ENCODE data around the gene CACUL1.

Gene CACUL1

DNA sequence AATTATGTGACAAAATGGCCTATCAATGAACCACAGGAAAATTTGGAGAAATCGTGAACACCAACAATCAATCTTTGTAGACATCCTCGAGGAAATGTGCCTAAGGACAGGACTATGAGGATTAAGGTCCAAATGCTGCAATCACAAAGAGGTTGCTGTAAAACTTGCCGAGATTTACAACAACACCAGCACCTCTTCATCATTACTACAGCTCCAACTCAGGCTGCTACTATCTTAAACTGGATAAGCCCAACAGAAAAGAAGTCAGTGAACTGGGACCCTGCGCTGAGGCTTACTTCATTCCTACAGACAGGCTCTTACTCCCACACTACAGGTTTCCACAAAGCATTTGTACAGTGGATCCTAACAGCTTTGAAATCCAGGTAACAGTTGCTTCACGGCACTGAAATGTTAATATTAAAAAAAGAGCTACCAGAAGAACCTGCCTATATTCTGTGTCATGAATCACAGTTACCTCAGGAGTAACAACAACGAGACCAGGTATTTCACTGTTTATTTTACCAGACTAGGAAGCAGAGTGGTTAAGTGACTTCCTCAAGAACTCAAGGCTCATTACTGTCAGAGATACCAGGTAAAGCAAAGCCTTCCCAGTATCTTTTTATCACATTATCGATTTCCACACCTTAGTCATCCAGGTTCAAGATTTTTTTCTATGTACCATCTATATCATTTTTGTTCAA lies 23.9 kb downstream of the CACUL1 start:
- H3K27me3 ChIP-seq (ENCODE audit: control insufficient read depth, low read length): no peaks in the 10 kb centered on the region
- H3K27ac ChIP-seq (ENCODE audit: low read depth, low read length): peak overlapping the region; percentile 59
- peaks cover 13% of the 10 kb centered on the region; the same call in 1 of the 2 replicates for H3F3A ChIP-seq (ENCODE audit: control insufficient read depth, insufficient read depth)
- peaks cover 20% of the 10 kb centered on the region for H3K36me3 ChIP-seq (ENCODE audit: control insufficient read depth, low read length)
- TF ChIP-seq, protein P1, sequence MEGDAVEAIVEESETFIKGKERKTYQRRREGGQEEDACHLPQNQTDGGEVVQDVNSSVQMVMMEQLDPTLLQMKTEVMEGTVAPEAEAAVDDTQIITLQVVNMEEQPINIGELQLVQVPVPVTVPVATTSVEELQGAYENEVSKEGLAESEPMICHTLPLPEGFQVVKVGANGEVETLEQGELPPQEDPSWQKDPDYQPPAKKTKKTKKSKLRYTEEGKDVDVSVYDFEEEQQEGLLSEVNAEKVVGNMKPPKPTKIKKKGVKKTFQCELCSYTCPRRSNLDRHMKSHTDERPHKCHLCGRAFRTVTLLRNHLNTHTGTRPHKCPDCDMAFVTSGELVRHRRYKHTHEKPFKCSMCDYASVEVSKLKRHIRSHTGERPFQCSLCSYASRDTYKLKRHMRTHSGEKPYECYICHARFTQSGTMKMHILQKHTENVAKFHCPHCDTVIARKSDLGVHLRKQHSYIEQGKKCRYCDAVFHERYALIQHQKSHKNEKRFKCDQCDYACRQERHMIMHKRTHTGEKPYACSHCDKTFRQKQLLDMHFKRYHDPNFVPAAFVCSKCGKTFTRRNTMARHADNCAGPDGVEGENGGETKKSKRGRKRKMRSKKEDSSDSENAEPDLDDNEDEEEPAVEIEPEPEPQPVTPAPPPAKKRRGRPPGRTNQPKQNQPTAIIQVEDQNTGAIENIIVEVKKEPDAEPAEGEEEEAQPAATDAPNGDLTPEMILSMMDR (IDR thresholded peaks at IDR 0.05; ENCODE audit: low read depth, low read length, poor library complexity, severe bottlenecking): no peak
- no peak for TF ChIP-seq EZH2phosphoT487 (IDR thresholded peaks at IDR 0.05; ENCODE audit: borderline replicate concordance, low read length)
- H3K4me3 ChIP-seq (ENCODE audit: low read length): peak overlapping the region; percentile 32
- peak overlapping the region; percentile 59 for H3K4me2 ChIP-seq (ENCODE audit: low read length)
- no peaks in the 10 kb centered on the region for H3K9me2 ChIP-seq (replicated peaks; ENCODE audit: control insufficient read depth, low read length)
- peaks cover 61% of the 10 kb centered on the region for H3K4me1 ChIP-seq (ENCODE audit: control insufficient read depth, low read length)
- no peaks in the 10 kb centered on the region for H3K9me3 ChIP-seq (ENCODE audit: control insufficient read depth, insufficient read depth, low read length)
- peaks cover 95% of the 10 kb centered on the region for H3K79me2 ChIP-seq (ENCODE audit: control insufficient read depth, low read length)
- peaks cover 12% of the 10 kb centered on the region; the same call in 1 of the 2 replicates for H4K20me1 ChIP-seq (ENCODE audit: control insufficient read depth, insufficient read depth, low read depth, low read length)

DNA sequence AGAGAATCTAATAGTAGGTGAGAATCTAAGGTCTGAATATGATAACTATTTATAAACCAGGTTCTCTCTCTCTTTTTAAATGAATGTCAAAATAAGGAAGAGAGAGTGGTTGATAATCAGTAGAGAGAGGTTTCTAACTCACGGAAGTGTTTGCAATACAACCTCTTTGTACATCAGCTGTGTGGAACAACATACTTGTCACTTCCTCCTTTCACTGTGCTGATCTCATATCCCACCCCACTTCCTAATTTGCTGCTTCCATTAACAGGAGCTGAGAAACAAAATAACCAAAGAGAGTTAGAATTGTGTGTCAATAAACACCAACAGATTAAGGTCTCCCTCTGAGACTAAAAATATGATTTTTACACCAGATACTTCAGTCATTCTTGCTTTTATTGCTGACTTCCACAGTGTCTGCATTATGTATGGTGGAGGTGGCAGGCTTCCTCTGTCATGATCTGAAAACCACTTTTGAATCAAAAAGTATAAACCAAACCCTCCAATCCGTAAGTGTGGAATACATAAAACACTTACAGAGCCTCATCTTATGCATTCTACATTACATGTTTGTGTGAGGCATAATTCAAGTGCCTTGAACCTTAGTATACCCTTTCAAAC lies 25.0 kb downstream of the CACUL1 start:
- H3K27ac ChIP-seq (ENCODE audit: low read depth, low read length): peak overlapping the region; percentile 59
- TF ChIP-seq EZH2phosphoT487 (IDR thresholded peaks at IDR 0.05; ENCODE audit: borderline replicate concordance, low read length): no peak
- TF ChIP-seq, protein P1 (IDR thresholded peaks at IDR 0.05; ENCODE audit: low read depth, low read length, poor library complexity, severe bottlenecking): no peak
- H3K9me2 ChIP-seq (replicated peaks; ENCODE audit: control insufficient read depth, low read length): no peaks in the 10 kb centered on the region
- H3K9me3 ChIP-seq (ENCODE audit: control insufficient read depth, insufficient read depth, low read length): no peaks in the 10 kb centered on the region
- peaks cover 24% of the 10 kb centered on the region for H3K36me3 ChIP-seq (ENCODE audit: control insufficient read depth, low read length)
- H3K4me1 ChIP-seq (ENCODE audit: control insufficient read depth, low read length): peaks cover 57% of the 10 kb centered on the region
- peaks cover 13% of the 10 kb centered on the region; the same call in 1 of the 2 replicates for H3F3A ChIP-seq (ENCODE audit: control insufficient read depth, insufficient read depth)
- peak overlapping the region; percentile 37 for H3K4me3 ChIP-seq (ENCODE audit: low read length)
- H3K4me2 ChIP-seq (ENCODE audit: low read length): peak overlapping the region; percentile 59
- peaks cover 10% of the 10 kb centered on the region; the same call in 1 of the 2 replicates for H4K20me1 ChIP-seq (ENCODE audit: control insufficient read depth, insufficient read depth, low read depth, low read length)
- no peaks in the 10 kb centered on the region for H3K27me3 ChIP-seq (ENCODE audit: control insufficient read depth, low read length)
- H3K79me2 ChIP-seq (ENCODE audit: control insufficient read depth, low read length): peaks cover 92% of the 10 kb centered on the region

DNA sequence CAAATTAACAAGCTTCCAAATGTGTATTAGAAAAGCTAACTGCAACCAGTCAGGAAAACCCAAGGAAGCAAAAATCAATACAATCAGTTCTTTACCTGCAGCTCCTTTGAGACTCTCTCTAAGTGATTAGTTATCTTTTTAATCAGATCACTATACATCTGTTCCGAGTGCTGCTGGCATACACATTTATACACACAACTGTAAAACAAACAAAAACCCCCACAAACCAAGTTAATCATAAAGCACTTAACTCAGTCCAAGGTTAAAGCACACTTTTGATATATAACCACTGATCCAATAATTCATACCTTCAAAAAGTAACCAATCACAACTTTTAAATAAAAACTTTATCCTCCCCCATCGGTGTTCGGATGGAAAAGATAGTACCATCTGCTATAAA lies 25.6 kb downstream of the CACUL1 start:
- H3K27ac ChIP-seq (ENCODE audit: low read depth, low read length): peak overlapping the region; percentile 59
- H3K4me3 ChIP-seq (ENCODE audit: low read length): peak overlapping the region; percentile 37
- TF ChIP-seq EZH2phosphoT487 (IDR thresholded peaks at IDR 0.05; ENCODE audit: borderline replicate concordance, low read length): no peak
- TF ChIP-seq, protein P1 (IDR thresholded peaks at IDR 0.05; ENCODE audit: low read depth, low read length, poor library complexity, severe bottlenecking): no peak
- no peaks in the 10 kb centered on the region for H3K9me2 ChIP-seq (replicated peaks; ENCODE audit: control insufficient read depth, low read length)
- peaks cover 24% of the 10 kb centered on the region for H3K36me3 ChIP-seq (ENCODE audit: control insufficient read depth, low read length)
- peaks cover 54% of the 10 kb centered on the region for H3K4me1 ChIP-seq (ENCODE audit: control insufficient read depth, low read length)
- no peaks in the 10 kb centered on the region for H3K9me3 ChIP-seq (ENCODE audit: control insufficient read depth, insufficient read depth, low read length)
- H3K79me2 ChIP-seq (ENCODE audit: control insufficient read depth, low read length): peaks cover 90% of the 10 kb centered on the region
- H3K27me3 ChIP-seq (ENCODE audit: control insufficient read depth, low read length): no peaks in the 10 kb centered on the region
- peaks cover 13% of the 10 kb centered on the region; the same call in 1 of the 2 replicates for H3F3A ChIP-seq (ENCODE audit: control insufficient read depth, insufficient read depth)
- peaks cover 10% of the 10 kb centered on the region; the same call in 1 of the 2 replicates for H4K20me1 ChIP-seq (ENCODE audit: control insufficient read depth, insufficient read depth, low read depth, low read length)
- H3K4me2 ChIP-seq (ENCODE audit: low read length): peak overlapping the region; percentile 59
